GM18951 (cell line): ENCODE results near the gene STX11.

Source experiments
- POLR2A ChIP-seq: IDR thresholded peaks from 4 replicates; pipeline ENCODE4 v1.6.1; 2011; ENCODE audit warnings: mild to moderate bottlenecking; ENCODE audit not compliant: insufficient read length, insufficient read depth; ENCODE audit errors: extremely low read depth
- in situ Hi-C: fragments of 300-500 bp; cut with MboI; formaldehyde crosslinking; loops from one replicate; pipeline ENCODE4 v1.12.0; 2022; ENCODE audit warnings: low sequenced_read_pairs, mixed read lengths, inconsistent platforms; ENCODE audit not compliant: unreplicated experiment

STX11 gene

DNA sequence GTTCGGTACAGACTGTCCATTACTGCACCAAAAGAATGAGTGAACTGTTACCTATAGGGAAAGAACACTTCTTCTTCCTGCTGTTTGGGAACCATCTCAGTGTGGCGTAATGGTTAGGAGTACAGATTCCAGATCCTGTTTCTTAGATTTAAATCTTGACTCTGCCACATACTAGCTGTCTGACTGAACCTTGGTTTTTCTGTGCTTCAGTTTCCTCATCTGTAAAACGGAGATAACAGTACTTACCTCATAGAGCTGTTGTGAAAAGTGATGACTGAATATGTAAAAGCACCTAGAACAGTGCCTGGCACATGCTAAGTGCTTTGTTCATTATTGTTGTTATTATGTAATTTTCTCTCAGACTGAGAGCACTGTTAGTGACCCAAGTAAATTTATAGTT, 39.8 kb downstream of the STX11 start:
- in situ Hi-C loops, result no loop called here
- TF ChIP-seq POLR2A, result no peak

GRCh38 chr6:144190593-144190992, 40.3 kb downstream of the STX11 start:
- no peak for TF ChIP-seq POLR2A
- in situ Hi-C loops, result no loop called here

DNA sequence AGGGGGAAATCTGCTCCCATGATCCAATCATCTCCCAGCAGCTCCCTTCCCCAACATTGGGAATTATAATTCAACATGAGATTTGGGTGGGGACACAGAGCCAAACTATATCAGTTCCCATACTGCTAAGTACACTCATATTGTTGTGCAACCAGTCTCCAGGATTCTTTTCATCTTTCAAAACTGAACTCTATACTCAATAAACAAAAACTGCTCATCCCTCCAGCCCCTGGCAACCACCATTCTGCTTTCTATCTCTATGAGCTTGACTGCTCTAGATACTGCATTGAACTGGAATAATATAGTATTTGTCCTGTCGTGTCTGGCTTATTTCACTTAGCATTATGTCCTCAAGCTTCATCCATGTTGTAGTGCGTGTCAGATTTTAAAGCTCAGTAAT, 42.9 kb downstream of the STX11 start:
- in situ Hi-C loops, result no loop called here
- TF ChIP-seq POLR2A, result no peak

DNA sequence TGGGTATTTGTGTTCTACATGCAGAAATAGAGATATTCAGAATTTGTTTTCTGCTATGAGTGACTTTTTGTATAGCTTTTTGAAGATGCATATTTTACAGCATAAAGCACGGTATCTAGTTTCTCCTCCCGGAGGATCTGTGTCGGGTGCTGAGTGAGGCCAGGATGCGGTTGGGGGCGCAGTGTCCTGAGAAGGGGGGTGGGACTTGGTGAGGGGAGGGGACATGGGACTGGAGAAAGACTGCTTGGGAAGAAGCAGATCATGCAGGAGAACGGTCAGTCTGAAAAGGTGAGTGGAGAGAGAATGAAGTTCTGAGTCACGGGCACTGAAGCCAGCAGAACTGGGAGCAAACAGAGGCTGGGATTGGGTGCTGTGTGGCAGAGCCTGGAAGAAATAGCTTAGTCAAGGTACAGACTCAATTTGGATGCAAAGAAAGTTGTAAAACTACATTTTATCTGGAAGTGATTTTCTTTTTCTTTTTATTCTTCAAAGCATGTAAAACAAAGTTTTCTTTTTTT, 44.0 kb downstream of the STX11 start:
- TF ChIP-seq POLR2A, result no peak
- in situ Hi-C loops, result no loop called here

GRCh38 chr6:144195671-144196270, 45.5 kb downstream of the STX11 start:
- TF ChIP-seq POLR2A, result no peak
- in situ Hi-C loops, result no loop called here

GRCh38 chr6:144197919-144198318, 47.6 kb downstream of the STX11 start:
- in situ Hi-C loops, result no loop called here
- no peak for TF ChIP-seq POLR2A

DNA sequence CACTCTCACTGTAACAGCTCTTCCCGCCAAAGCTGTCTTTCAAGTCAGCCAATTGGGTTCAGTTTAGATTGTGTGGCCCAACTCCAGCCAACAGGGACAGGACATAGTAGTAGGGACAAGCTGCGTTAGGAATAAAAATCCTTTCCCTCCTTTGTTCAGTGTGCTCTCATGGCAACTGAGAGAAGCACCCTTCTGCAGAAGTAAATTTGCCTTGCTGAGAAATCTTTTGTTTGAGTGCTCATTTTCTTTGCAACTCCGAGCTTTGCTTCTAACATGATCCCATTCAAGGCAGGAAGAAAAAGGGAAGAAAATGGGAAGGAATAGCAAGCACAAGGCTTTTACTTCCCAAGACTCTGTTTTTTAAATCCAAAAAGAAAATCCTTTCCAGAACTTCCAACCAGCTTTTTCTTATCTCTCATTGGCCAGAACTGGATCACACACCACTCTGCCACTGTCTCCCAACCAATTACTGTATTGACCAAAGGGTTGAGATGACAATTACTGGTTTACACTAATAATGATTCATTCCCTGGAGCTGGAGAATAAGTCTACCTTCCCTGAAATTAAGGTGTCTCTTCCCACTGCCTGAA, 52.7 kb downstream of the STX11 start:
- in situ Hi-C loops, result no loop called here

GRCh38 chr6:144211160-144211559, 60.8 kb downstream of the STX11 start:
- no peak for TF ChIP-seq POLR2A
- in situ Hi-C loops, result no loop called here

More for the DNA sequence above, 52.7 kb downstream of the STX11 start:
- no peak for TF ChIP-seq POLR2A

GRCh38 chr6:144213315-144213714, 63.0 kb downstream of the STX11 start:
- TF ChIP-seq POLR2A, result no peak
- in situ Hi-C loops, result no loop called here

DNA sequence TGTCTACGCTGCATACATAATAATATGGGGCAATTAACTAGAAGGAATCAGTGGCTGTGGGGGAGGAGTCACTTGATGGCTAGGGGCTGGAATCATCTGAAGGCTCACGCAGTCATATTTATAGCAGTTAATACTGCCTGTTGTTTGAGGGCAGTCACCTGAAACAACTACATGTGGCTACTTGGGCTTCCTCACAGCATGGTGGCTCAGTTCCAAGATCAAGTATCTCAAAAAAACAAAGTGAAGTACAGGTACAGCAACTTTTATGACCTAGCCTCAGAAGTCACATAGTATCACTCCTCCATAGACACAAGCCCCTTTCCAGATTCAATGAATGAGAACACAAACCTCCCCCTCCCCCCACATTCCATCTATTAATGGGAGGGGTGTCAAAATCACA, 63.7 kb downstream of the STX11 start:
- TF ChIP-seq POLR2A, result no peak

GRCh38 chr6:144214622-144215401, 64.5 kb downstream of the STX11 start:
- no peak for TF ChIP-seq POLR2A
- in situ Hi-C loops, result loop anchor here (5.0 kb wide), 1 partner anchor 108 kb away; no protein-coding TSS in a partner anchor

More for the DNA sequence above, 63.7 kb downstream of the STX11 start:
- in situ Hi-C loops, result no loop called here

DNA sequence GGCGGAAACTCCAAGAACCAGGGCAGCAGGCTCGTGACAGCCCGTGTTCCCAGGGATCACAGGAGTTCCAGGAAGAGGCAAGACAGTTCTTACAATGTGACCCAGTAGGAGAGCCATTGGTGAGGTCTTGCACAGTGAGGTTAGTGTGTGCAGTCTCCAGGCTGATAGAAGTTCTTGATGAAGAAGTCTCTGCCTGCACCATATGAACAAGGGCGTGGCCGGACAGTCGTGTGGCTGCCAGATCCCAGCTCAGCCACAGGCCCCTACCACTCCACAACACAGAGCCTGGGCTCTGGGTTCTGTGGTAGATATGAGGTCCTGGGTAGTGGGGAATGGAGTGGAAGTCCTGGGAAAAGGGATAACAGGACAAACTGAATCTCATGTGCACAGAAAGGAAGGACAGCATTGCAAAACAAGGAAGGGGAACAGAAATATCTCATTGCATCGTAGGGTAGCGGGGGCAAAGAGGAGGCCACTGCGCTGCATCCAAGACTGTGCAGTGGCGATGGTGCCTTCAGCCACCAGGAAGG, 65.2 kb downstream of the STX11 start:
- in situ Hi-C loops, result loop anchor here (5.0 kb wide), 1 partner anchor 108 kb away; no protein-coding TSS in a partner anchor
- TF ChIP-seq POLR2A, result no peak
